ENCODE measurements around the gene NCEH1. TPM values are rescaled to one million over a fixed set of nuclear protein-coding genes. Genes with fewer than 3 reads are reported as not detected.

Gene NCEH1
- total and polyA plus RNA-seq, 2 of the 13 experiments (the other 11 are each of a cell fraction or from before 2014, with no cell fraction given), result 12.9 to 21.4 TPM

GRCh38 chr3:172710664-172711453, at the start of gene NCEH1 (continued):
- TF ChIP-seq ZBTB10 (CRISPR knock-in tag; IDR thresholded peaks at IDR 0.05; ENCODE audit: borderline replicate concordance) (peak; percentile 96), ZFP91 (CRISPR knock-in tag; IDR thresholded peaks at IDR 0.05; ENCODE audit: borderline replicate concordance) (peak; percentile 90), SPEN (CRISPR knock-in tag; IDR thresholded peaks at IDR 0.05; ENCODE audit: low read depth) (peak; percentile 59; the same call in 1 of the 2 replicates), TCF7L2 (IDR thresholded peaks at IDR 0.05; ENCODE audit: low read depth, low read length) (no peak), MTA3 (CRISPR knock-in tag; IDR thresholded peaks at IDR 0.05) (no peak), ZXDC (CRISPR knock-in tag; IDR thresholded peaks at IDR 0.05) (no peak), KDM1A (CRISPR knock-in tag; IDR thresholded peaks at IDR 0.05) (no peak), SOX6 (IDR thresholded peaks at IDR 0.05) (no peak), SOX6 (CRISPR knock-in tag; IDR thresholded peaks at IDR 0.05) (peak; percentile 84), SP4 (CRISPR knock-in tag; IDR thresholded peaks at IDR 0.05) (peak; percentile 65; the same call in 1 of the 2 replicates), ZNF543 (CRISPR knock-in tag; IDR thresholded peaks at IDR 0.05) (0 out of 2 replicates have a peak, but pooled peaks have one; percentile 26), ZNF768 (CRISPR knock-in tag; IDR thresholded peaks at IDR 0.05) (peak; percentile 90), MZF1 (CRISPR knock-in tag; IDR thresholded peaks at IDR 0.05; ENCODE audit: borderline replicate concordance) (no peak), FOSL2 (CRISPR knock-in tag; IDR thresholded peaks at IDR 0.05) (no peak; the same call in none of the 2 replicates)
- TF ChIP-seq, protein P1, sequence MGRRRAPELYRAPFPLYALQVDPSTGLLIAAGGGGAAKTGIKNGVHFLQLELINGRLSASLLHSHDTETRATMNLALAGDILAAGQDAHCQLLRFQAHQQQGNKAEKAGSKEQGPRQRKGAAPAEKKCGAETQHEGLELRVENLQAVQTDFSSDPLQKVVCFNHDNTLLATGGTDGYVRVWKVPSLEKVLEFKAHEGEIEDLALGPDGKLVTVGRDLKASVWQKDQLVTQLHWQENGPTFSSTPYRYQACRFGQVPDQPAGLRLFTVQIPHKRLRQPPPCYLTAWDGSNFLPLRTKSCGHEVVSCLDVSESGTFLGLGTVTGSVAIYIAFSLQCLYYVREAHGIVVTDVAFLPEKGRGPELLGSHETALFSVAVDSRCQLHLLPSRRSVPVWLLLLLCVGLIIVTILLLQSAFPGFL (CRISPR knock-in tag; IDR thresholded peaks at IDR 0.05), result no peak
- TF ChIP-seq, protein P2, sequence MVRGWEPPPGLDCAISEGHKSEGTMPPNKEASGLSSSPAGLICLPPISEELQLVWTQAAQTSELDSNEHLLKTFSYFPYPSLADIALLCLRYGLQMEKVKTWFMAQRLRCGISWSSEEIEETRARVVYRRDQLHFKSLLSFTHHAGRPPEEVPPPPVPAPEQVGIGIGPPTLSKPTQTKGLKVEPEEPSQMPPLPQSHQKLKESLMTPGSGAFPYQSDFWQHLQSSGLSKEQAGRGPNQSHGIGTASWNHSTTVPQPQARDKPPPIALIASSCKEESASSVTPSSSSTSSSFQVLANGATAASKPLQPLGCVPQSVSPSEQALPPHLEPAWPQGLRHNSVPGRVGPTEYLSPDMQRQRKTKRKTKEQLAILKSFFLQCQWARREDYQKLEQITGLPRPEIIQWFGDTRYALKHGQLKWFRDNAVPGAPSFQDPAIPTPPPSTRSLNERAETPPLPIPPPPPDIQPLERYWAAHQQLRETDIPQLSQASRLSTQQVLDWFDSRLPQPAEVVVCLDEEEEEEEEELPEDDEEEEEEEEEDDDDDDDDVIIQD (CRISPR knock-in tag; IDR thresholded peaks at IDR 0.05; ENCODE audit: low read depth), result peak; percentile 90
- TF ChIP-seq, protein P3, sequence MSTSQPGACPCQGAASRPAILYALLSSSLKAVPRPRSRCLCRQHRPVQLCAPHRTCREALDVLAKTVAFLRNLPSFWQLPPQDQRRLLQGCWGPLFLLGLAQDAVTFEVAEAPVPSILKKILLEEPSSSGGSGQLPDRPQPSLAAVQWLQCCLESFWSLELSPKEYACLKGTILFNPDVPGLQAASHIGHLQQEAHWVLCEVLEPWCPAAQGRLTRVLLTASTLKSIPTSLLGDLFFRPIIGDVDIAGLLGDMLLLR (CRISPR knock-in tag; IDR thresholded peaks at IDR 0.05), result 0 out of 2 replicates have a peak, but pooled peaks have one; percentile 57
